Pancreas (tissue), 10 donors: ENCODE data around the gene INS. TPM values are rescaled to one million over a fixed set of nuclear protein-coding genes. Genes with fewer than 3 reads are reported as not detected.
A peak's percentile ranks its signal among the peaks of the same experiment; 100 is the strongest.

Source experiments
- ATAC-seq, 4 donors: fragments of 200-7000 bp; cut with Tn5 transposase; one replicate each; pipeline versions ENCODE4 v1.8.0 to v1.9.1; 2020; ENCODE audit warnings: mild to moderate bottlenecking in 4 of 4, moderate library complexity in 4 of 4
- DNase-seq, 6 donors: peaks; one replicate each; pipeline ENCODE4 v3.0.0-alpha.2; 2020
- FAIRE-seq: peaks from 2 replicates; lab custom pipeline; 2012; peaks lifted over from hg19 to GRCh38; lab: Jason Lieb, UNC
- H3K27ac ChIP-seq, 4 donors: fragments of 200-600 bp; sonication (generic); 1 replicate in 3 of 4; 2 replicates in 1 of 4; pipeline versions ENCODE4 v1.5.0 to v1.8.0; 2020
- H3K27me3 ChIP-seq, 4 donors: fragments of 200-600 bp; one replicate each; pipeline ENCODE4 v1.8.0; 2021
- H3K36me3 ChIP-seq, 3 donors: fragments of 200-600 bp; sonication (generic) in 1 of 3; one replicate each; pipeline versions ENCODE4 v1.5.0 to v1.8.0; 2020 to 2021
- H3K4me1 ChIP-seq, 3 donors: fragments of 200-600 bp; one replicate each; pipeline ENCODE4 v1.8.0; 2021
- H3K4me3 ChIP-seq, 4 donors: fragments of 200-600 bp; sonication (generic) in 2 of 4; one replicate each; pipeline versions ENCODE4 v1.5.0 to v1.8.0; 2020 to 2021
- H3K9me3 ChIP-seq, 4 donors: fragments of 200-600 bp; one replicate each; pipeline ENCODE4 v1.8.0; 2021
- WGBS, 2 donors: extraction: QIAGEN DNeasy Blood & Tissue Kit; methylation state at CpG; one replicate each; pipeline ENCODE4 v1.1.7; 2013; 5-methylcytosine and 5-hydroxymethylcytosine counted together
- intact Hi-C, 3 donors: fragments of 100-400 bp; cut with DNase I; formaldehyde crosslinking; loops; one replicate each; pipeline versions ENCODE4 v1.11.1 to v1.14.2; 2022
- polyA plus RNA-seq, 2 donors: library from polyadenylated mRNA; stranded (reverse); fragments of 200-250 nt; gene quantifications; one replicate each; pipeline ENCODE4 v1.2.3, GENCODE V29; 2013
- total RNA-seq, 6 donors: library from RNA; stranded (reverse); fragmentation: NEBNext Ultra II Directional in 4 of 6; extraction: Animal tissue kit (Norgen Biotek cat#: 25700) in 4 of 6; gene quantifications; one replicate each; pipeline versions ENCODE4 v1.2.1 to v1.2.4, GENCODE V29; 2021 to 2023
- TF ChIP-seq, protein P1 (sequence below), 4 donors: fragments of 200-600 bp; sonication (generic) in 3 of 4; IDR thresholded peaks; one replicate each; pipeline versions ENCODE4 v1.5.0 to v1.8.0; 2021; ENCODE audit warnings: antibody characterized with exemption in 4 of 4
- donor health status: healthy with polysubstance abuse.
- donor health status: DM: no; HTN: no; CAD: no; lungs with moderate emphysema.
- donor health status: DM: no; HTN: no; CAD: no.
- donor health status: control.
- donor health status: control.
- donor health status: Bipolar disorder and iron deficiency.
- donor health status: DM: yes; HTN: yes; CAD: no.
- donor health status: DM: no; HTN: no; CAD: no.
- donor health status: DM: no; HTN: no; CAD: no.
- donor health status: DM: yes; HTN: yes; CAD: no.

The INS gene
- total and polyA plus RNA-seq, 8 donors: 1,425 to 145,342 (median 6,399) TPM

DNA sequence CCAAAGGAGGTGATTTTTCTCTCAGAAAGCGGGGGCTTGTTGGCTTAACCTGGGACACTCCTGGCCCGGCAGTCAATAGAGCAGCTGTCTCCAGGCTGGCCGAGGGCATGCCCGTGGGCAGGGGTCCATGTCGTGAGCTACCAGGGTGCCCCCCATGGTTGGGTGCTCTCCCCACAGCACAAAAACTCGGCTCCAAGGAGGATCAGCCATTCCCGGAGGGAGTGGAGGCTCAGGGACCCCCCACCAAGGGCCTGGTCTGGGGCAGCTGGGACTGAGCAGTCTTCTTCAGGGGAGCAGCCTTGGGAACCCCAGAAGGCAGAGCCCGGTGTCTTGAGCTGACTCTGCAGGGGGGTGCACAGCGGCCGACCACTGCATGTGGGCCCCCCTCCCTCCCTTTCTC, 31.4 kb upstream of the INS start:
- Histone ChIP-seq H3K4me1 (peaks cover 0 to 7% (median 5%) of the 10 kb centered on the region in 3 donors), H3K4me3 (no peak overlapping the region), H3K27ac (no peak overlapping the region), H3K9me3 (no peaks in the 10 kb centered on the region), H3K27me3 (no peaks in the 10 kb centered on the region), H3K36me3 (no peaks in the 10 kb centered on the region)
- peak in 2 of 6 donors; percentile 26 to 54 for DNase-seq
- TF ChIP-seq, protein P1, sequence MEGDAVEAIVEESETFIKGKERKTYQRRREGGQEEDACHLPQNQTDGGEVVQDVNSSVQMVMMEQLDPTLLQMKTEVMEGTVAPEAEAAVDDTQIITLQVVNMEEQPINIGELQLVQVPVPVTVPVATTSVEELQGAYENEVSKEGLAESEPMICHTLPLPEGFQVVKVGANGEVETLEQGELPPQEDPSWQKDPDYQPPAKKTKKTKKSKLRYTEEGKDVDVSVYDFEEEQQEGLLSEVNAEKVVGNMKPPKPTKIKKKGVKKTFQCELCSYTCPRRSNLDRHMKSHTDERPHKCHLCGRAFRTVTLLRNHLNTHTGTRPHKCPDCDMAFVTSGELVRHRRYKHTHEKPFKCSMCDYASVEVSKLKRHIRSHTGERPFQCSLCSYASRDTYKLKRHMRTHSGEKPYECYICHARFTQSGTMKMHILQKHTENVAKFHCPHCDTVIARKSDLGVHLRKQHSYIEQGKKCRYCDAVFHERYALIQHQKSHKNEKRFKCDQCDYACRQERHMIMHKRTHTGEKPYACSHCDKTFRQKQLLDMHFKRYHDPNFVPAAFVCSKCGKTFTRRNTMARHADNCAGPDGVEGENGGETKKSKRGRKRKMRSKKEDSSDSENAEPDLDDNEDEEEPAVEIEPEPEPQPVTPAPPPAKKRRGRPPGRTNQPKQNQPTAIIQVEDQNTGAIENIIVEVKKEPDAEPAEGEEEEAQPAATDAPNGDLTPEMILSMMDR (IDR thresholded peaks at IDR 0.05): no peak
- no peak for FAIRE-seq
- ATAC-seq: no peak
- 75 to 79% methylated on average over 10 of the region's 10 CpGs for WGBS, 2 donors
- intact Hi-C loops: loop anchor here in 1 of 3 donors (10.0 kb wide), 1 partner anchor 222 kb away; no protein-coding TSS in a partner anchor

DNA sequence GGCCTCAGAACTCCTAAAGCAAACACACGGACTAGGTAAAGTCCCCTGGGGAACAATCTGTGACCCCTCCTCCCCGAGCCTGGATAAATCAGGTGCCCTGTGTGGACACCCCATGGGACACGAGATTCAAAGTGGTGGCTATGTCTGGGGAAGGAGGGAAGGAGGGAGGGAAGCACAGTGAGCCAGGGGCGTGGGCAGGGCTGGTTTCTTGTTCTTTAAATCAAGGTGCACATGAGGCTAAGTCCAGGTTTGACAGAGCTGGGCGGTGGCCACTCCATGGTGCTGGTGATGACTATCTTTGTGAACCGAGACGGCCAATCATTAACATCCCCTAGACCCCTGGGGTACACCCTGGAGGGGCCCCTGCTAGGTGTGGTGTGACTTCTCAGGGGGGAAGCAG, 30.9 kb upstream of the INS start:
- peaks cover 0 to 7% (median 5%) of the 10 kb centered on the region in 3 donors for H3K4me1 ChIP-seq
- no peaks in the 10 kb centered on the region for H3K27me3 ChIP-seq
- no peak overlapping the region for H3K27ac ChIP-seq
- no peak overlapping the region for H3K4me3 ChIP-seq
- intact Hi-C loops: loop anchor here in 1 of 3 donors (10.0 kb wide), 1 partner anchor 223 kb away; no protein-coding TSS in a partner anchor
- ATAC-seq (no peak), FAIRE-seq (no peak), DNase-seq (no peak)
- TF ChIP-seq, protein P1 (IDR thresholded peaks at IDR 0.05): no peak
- no peaks in the 10 kb centered on the region for H3K36me3 ChIP-seq
- no peaks in the 10 kb centered on the region for H3K9me3 ChIP-seq
- WGBS, 2 donors: 73 to 81% methylated on average over 7 of the region's 7 CpGs

DNA sequence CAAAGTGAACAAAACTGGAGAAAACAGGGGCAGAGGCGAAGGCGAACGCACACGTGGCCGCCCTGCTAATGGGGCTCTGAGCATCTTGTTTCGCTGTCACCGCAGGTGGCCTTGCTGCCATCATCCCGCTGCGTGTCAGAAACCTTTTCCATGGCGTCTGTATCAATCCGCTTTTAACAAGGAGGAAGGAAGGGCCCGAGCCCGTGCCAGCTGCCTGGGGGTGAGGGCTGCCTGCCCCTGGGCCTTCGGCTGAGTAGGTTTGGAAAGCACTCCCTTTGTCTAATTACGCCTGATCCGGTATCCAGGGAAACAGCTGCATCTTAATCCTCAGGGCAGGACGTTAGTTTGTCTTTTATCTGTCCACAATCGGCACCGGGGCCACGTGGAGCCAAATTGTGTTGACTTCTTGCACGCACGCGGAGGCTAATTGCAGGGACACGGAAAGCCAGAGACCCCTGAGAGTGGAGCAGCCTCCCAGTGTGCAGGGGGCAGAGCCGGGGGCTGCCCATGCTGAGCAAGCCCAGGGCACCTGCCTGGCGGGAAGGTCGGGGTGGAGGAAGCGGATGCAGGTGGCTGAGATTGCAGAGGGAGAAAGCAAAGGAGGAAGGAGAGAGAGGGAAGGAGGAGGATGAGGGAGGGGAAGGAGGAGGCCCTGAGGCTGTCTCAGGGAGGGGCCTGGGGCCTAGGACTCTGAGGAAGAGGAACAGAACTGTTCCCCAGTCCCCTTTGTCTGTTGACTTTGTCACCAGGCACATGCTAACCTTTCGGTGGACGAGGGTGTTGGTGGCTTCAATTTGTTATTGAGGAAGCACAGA, 29.9 kb upstream of the INS start:
- Histone ChIP-seq H3K36me3 (no peaks in the 10 kb centered on the region), H3K4me1 (peaks cover 0 to 7% (median 5%) of the 10 kb centered on the region in 3 donors), H3K27ac (no peak overlapping the region), H3K4me3 (no peak overlapping the region), H3K9me3 (no peaks in the 10 kb centered on the region), H3K27me3 (no peaks in the 10 kb centered on the region)
- TF ChIP-seq, protein P1 (IDR thresholded peaks at IDR 0.05): no peak
- intact Hi-C loops: loop anchor here in 1 of 3 donors (10.0 kb wide), 1 partner anchor 224 kb away; no protein-coding TSS in a partner anchor
- 49 to 54% methylated on average over 30 of the region's 30 CpGs for WGBS, 2 donors
- ATAC-seq (peak in 2 of 4 donors; percentile 8 to 9), FAIRE-seq (no peak), DNase-seq (peak in 2 of 6 donors; percentile 12 to 53)

DNA sequence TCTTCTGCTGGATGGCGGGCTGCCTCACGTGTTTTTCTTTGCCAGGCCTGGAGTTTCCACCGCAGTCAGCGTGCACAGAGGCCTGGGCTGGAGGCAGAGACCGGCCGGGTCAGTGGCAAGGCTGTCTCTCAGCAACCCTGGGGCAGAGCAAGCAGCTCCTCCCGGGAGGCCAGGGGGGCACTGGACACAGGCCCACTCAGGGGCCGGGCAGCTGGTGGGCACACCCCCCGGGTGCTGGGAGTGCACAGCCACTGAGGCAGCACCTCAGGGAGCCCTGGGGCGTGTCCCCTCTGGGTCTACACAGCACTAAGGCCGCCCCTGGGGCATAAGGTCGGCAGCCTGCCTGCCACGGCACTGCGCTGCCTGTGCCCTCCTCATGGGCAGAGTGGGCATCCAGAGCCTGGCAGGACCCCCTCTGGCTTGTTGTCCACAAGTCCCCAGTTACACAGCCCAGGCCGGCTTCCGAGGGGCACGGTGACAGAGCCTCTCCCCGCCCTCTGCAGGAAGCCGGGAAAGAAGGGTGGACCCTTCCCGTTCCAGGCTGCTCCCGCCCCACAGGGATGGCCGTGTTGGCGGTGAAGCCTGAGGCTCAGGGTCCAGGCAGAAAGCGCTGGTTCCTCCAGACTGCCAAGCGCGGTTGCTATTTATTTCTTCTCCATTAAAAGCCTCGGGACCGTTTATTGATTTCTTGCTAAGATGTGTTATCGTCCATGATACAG, 29.1 kb upstream of the INS start:
- Histone ChIP-seq H3K27ac (no peak overlapping the region), H3K36me3 (no peaks in the 10 kb centered on the region), H3K9me3 (no peaks in the 10 kb centered on the region), H3K4me1 (peaks cover 0 to 7% (median 5%) of the 10 kb centered on the region in 3 donors), H3K27me3 (no peaks in the 10 kb centered on the region), H3K4me3 (no peak overlapping the region)
- intact Hi-C loops: loop anchor here in 1 of 3 donors (10.0 kb wide), 1 partner anchor 225 kb away; no protein-coding TSS in a partner anchor
- ATAC-seq: no peak
- peak in 2 of 6 donors; percentile 18 to 68 for DNase-seq
- TF ChIP-seq, protein P1 (IDR thresholded peaks at IDR 0.05): no peak
- no peak for FAIRE-seq
- 57 to 71% methylated on average over 29 of the region's 29 CpGs for WGBS, 2 donors
